Measurements from ENCODE around the gene HEPHL1.
"Not testable (repeated sequence)": the region's sequence is repeated elsewhere in the genome, so short reads cannot be mapped to it uniquely, and the experiment has no call there.

The HEPHL1 gene

DNA sequence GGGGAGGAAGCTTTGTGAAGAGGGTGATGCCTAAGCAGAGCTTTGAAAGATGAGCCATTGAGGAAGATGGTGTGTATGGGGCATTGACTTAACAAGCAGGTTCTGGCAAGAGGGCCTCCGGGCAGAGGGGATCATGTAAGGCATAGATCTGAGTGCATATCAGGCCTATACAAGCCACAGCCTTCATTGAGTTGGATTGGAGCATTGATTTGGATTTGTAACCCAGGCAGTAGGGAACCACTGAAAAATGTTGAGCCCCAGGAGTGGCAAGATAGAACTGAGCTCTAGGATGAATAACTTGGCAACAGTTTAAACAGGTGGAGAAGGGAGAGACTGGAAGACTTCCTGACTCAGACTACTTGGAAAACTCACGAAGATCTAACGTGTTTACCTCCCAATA, 128.9 kb downstream of the HEPHL1 start:
- DNase-seq (ENCODE audit: low read depth in 2 of 2), result no peak

DNA sequence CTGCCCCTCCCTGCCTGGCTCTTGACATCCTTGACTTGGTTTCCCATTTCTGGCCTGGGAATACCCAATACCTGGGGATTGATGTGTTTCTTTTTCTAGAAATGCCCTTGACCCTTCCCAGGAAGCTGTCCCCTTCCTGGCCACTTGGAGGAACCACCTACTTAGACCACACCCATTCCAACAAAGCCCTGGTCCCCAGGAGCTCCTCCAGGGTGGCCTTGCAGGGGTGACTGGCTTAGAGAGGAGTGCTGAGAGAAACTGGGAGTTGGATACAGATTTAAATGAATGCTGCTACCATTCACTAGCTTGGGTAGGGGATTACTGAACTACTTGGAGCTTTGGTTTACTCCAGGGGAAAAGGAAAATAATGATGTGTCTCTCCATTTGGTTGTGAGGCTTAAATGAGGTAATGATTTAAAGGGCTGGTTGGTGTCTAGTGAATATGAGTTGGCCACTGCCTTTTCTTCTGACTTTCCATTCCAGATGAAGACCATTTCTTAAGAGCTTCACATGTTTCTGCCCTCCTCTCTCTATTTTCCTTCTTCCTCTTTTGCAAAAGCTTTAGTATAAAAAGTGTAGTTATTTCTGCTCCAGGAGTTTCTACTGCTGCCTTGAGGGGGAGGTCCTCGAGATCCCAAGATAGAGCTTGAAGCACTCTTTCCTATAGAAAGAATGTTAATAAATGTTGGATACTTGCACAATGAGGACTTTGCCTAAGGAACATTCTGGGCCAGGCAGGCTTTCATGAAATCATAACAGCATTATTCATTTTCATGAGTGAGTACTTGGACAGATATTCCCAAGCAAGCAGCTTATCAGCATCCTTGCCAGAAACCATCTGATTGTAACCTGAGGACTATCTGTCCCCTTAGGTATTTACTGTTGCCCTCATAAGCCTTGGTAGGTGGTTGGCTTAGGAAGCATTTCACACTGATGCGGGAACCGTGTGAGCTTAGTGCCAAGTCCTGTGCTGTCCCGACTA, 129.8 kb downstream of the HEPHL1 start:
- DNase-seq (ENCODE audit: low read depth in 2 of 2), result no peak

GRCh38 chr11:94151903-94152677, 130.9 kb downstream of the HEPHL1 start:
- DNase-seq (ENCODE audit: low read depth in 2 of 2), result no peak

DNA sequence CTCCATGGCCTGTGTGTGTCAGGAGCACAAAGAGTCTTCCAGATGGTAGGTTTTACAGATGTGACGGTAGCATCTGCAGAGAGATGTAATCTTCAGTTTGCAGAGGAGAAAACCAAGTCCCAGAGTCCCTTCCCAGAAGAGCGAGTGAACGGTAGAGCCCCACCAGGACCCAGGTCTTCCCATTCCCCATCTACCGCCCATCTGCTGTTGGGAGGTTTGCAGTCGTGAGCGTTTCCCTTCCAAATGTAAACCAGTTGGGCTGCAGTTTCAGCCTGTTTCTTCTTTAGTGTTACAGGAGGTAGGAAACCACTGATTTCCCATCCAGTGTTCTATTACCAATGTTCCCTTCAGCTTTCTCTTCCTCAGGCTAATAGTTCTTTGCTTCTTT, 131.5 kb downstream of the HEPHL1 start:
- DNase-seq (ENCODE audit: low read depth in 2 of 2), result no peak

- no peak for DNase-seq (ENCODE audit: low read depth in 2 of 2)
These were observed 132.2 kb downstream of the HEPHL1 start for GRCh38 chr11:94153320-94153719.

DNA sequence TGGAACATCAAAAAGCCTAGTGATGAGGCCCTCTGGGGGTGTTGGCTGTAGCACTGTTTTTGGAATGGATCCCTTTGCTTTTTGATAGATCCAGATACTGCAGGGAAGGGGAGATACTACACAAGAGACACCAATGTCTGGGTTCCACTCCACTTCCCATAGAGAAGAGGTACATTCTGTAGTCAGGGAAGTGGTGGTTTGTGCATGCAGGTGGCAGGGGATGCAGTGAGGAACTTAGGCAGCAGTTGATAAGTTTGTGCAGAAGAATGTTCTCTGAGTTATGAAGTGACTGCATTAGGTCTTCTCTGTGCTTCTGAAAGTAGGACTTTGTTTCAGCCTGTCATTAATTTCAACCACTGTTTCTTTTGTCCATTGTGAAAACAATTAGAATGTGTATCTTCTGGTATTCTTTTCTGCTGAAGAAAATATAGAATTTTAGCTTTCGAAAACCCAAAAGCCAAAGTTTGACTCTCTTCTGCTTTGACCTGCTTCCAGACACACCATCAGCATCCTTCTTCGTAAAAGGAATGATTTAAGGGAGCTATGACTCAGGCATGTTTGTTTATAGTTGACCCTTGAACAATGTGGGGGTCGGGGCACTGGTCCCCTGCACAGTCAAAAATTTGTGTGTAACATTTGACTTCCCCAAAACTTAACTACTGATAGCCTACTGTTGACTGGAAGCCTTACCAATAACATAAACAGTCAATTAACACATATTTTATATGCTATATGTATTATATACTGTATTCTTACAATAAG, 133.1 kb downstream of the HEPHL1 start:
- DNase-seq (ENCODE audit: low read depth in 2 of 2), result no peak

- DNase-seq (ENCODE audit: low read depth in 2 of 2), result not testable (repeated sequence)
These were observed 136.2 kb downstream of the HEPHL1 start for GRCh38 chr11:94157339-94157738.
